Gastrocnemius medialis (tissue), 4 donors: ENCODE data around the gene ERC2.

Experiments
- POLR2A ChIP-seq, 2 donors: fragments of 450-650 bp; IDR thresholded peaks; one replicate each; pipeline ENCODE4 v1.6.1; 2017; ENCODE audit warnings: antibody characterized with exemption in 2 of 2, mild to moderate bottlenecking in 2 of 2, moderate library complexity in 2 of 2
- TF ChIP-seq, protein P1 (sequence below), 5 experiments: fragments of 450-650 bp in 3 of 5; fragments of 200-600 bp in 2 of 5; sonication (generic) in 2 of 5; IDR thresholded peaks in 4 of 5; conservative IDR thresholded peaks in 1 of 5; 1 replicate in 4 of 5; 2 replicates in 1 of 5; pipeline ENCODE4 v1.5.1; 2016 to 2019; ENCODE audit warnings: antibody characterized with exemption in 5 of 5, mild to moderate bottlenecking in 3 of 5, moderate library complexity in 3 of 5

DNA sequence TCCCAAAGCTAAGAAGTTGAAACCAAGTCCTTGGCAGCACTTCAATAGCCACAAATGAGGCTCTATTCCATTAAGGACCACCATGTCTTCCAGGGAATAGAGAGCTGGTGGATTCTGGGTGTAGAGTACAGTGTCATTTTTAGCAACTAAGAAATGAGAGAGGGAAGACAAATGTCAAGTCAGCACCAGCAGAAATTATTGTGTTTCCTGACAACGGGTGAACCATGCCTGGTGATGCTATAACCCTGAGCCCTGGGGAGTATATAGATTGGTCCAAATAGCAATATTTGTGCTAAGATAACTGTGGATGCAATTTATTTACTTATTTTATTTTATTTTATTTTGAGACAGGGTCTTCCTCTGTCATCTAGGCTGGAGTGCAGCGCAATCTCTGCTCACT lies 675.5 kb downstream of the ERC2 start:
- TF ChIP-seq, protein P1, sequence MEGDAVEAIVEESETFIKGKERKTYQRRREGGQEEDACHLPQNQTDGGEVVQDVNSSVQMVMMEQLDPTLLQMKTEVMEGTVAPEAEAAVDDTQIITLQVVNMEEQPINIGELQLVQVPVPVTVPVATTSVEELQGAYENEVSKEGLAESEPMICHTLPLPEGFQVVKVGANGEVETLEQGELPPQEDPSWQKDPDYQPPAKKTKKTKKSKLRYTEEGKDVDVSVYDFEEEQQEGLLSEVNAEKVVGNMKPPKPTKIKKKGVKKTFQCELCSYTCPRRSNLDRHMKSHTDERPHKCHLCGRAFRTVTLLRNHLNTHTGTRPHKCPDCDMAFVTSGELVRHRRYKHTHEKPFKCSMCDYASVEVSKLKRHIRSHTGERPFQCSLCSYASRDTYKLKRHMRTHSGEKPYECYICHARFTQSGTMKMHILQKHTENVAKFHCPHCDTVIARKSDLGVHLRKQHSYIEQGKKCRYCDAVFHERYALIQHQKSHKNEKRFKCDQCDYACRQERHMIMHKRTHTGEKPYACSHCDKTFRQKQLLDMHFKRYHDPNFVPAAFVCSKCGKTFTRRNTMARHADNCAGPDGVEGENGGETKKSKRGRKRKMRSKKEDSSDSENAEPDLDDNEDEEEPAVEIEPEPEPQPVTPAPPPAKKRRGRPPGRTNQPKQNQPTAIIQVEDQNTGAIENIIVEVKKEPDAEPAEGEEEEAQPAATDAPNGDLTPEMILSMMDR (IDR thresholded peaks at IDR 0.05 in 4 of 5, conservative IDR thresholded peaks at IDR 0.05 in 1 of 5) = no peak
- no peak for TF ChIP-seq POLR2A (IDR thresholded peaks at IDR 0.05)
